Measurements from ENCODE around the gene JAKMIP2.

The JAKMIP2 gene

DNA sequence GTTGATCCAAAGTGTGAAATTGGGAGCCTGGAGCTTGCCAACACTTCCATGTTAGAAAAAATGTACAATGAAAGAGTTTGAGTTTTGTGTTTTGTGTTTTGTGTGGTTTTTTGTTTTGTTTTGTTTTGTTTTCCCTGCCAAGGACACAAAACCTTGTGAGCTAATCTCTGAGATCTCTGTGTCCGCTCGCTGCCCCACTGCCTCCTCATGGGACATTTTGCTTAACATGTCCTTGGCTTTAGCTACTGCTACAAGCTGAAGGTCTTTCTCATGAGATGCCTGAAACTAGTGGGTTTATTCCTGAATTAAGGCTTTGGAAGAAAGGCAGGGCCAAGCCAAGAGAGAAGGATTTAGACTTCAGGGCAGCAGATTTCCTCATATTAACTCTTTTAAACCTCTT lies 7.3 kb upstream of the JAKMIP2 start:
- DNase-seq (ENCODE audit: low read depth in 2 of 3, low spot score in 1 of 3): no peak

DNA sequence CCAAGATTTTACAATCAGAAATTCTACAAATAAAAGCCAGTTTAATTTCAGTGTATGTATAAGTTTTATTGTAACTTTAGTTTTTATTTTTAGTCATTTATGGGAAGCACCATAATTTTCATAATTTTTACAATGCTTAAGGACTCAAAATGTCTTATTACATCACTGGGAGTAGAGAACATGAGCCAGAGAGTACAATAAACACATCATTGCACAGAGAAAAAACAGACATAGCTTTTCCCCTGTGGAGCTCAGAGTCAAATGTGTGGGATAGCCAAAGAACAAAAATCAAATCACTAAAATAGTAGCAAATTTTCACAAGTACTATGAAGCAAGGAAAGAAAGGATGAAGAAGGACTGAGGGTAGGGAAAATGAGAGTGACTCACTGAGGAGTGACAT lies 5.5 kb upstream of the JAKMIP2 start:
- DNase-seq (ENCODE audit: low read depth in 2 of 3, low spot score in 1 of 3): no peak

DNA sequence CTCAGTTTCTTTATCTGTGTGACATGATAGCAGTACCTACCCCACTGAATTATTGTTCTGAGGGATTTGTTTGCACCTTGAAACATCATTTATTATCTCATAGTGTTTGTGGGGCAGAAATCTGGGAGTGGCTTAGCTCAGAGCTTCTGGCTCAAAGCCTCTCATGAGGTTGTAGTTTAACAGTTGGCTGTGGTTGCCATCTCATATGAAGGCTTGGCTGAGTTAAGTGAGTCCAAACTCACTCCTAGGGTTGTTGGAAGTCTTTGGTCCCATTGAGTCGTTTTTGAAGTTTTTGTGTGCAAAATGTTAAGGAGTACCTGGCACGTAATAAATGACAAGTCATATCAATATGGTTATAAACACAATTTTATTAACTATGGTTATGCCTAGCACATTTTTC lies 3.6 kb upstream of the JAKMIP2 start:
- DNase-seq (ENCODE audit: low read depth in 2 of 3, low spot score in 1 of 3): no peak

DNA sequence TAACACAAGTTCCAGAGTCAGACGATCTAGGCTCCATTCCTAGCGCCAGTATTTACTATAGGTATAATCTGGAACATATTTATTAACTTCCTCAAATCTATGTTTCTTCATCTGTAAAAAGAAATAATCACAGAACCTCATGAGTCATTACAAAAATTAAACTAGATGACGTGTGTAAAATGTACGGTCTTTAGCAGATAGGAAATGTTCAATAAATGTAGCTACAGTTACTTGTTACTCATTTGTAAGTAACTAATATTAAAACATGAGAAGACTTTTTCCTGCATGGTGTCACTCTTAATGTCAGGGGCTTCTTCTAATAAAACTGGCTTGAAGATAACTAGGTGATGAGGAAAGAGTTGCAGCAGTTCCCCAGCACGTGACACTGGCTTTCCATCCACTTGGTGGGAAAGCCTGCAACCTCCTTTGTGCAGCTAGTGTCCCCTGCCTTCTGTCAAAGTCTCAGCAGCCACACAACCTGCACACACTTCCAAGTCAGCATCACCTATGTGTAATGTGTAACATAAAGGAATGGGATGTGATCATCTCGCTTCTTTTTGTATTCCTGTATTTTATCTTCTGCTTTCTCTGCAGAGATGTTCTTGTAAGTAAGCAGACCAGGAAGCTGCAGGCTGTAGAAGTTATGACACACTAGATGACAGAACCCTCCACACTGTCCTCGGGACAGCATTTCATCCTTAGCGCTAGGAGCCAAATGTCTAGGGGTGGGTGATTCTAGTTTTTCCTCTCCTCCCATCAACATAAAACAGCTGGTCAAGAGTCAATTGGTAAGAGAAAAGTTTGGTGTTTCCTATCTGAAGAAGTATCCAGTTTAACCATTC lies 1.8 kb upstream of the JAKMIP2 start:
- no peak for DNase-seq (ENCODE audit: low read depth in 2 of 3, low spot score in 1 of 3)

DNA sequence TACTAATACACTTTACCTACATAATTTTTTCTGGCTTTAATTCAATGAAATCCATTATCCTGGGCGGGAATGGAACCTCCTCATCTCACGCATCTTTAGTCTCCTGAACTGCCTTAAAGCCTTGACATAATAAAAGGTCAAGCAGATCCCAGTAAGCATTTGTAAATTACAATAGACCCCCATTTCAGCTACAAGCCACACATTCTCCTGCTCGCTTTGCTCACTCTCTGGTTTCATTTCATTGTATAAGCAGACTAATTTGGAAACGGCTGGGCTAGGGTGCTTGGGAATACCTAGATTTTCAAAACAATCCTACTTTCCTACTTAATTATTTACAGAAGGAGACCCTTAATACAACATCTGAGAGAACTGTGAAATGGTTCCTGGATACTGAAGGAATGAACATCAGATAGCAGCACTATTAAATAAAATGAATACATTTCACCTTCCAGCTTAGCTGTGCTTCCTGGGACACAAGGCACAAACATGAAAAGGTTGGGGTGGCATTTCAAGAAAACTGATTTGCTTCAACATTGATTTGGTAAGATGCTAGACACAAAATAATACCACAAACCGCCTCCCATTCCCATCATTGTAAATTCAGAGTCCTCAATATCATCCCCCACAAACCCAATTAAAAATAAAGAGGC lies 1.5 kb downstream of the JAKMIP2 start:
- no peak for DNase-seq (ENCODE audit: low read depth in 2 of 3, low spot score in 1 of 3)

DNA sequence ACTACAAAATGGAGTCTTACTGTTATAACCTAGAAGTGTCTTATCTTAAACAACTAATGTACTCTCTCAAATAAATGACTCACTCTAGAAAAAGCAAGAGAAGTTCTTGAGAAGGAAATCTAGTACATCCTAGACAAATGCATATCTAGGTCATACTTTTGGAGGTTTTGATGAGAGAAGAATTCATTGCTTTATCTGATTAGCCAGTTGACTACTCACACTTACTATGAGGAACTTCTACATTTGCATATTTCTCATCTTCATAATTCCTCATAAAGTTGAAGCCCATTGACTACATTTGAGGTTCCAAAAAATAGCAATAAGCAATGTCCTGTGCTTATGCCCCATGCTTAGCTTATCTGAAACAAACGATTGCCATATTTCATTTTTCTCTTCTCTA lies 2.8 kb downstream of the JAKMIP2 start:
- DNase-seq (ENCODE audit: low read depth in 2 of 3, low spot score in 1 of 3): no peak

DNA sequence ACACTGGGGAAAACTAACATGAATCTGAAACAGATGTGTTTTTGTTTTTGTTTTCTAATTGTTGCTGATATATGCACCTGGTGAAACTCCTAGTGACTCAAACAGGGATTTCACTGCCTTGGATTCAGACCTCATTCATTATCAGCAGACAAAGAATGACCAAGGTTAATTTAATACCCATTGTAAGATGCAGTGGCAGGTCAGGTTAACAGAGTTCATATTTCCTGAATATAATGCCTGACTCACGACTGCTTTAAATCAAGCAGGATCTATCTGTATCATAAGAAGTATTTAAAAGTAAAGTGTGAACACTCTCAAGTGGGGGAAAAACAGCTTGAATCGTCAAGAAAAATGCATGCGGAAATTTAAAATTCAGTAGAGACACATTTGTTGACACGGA lies 5.5 kb downstream of the JAKMIP2 start:
- no peak for DNase-seq (ENCODE audit: low read depth in 2 of 3, low spot score in 1 of 3)

DNA sequence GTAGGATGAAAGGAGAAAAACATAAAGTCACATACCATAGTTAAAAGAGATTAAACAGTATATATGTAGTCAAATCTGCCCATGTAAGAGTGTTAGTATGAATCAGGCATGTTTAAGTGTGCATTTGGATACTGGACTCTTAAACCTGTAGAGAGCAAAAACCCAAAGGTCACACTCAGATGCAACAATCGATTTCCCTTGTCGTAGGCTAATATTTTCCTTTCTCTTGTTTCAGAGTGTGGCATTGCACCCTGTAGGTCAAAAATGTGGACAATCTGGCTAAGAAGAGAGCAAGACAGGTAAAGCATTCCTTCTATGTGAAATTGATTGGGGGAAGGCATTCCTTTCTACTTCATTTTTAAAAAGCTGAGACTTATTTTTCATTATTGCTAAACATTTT lies 8.9 kb downstream of the JAKMIP2 start:
- no peak for DNase-seq (ENCODE audit: low read depth in 2 of 3, low spot score in 1 of 3)

DNA sequence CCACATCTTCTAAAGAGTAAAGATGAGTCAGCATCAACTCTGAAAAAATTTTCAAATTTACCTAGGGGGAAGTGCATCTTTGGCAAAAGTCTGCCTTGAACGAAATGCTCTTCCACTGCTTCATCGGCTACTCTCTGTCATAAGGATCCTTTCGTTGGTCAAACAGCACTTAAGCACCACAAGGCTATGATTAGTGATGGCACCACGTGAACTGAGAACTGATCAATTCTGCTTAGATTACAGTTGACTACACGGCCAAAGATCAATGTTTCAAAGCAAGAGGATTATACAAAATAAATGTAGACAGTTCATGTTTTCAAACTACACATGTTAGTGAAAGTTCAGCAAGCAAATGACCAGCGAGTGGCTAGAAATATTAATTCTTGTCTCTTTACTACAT lies 9.4 kb downstream of the JAKMIP2 start:
- DNase-seq (ENCODE audit: low read depth in 2 of 3, low spot score in 1 of 3): no peak

DNA sequence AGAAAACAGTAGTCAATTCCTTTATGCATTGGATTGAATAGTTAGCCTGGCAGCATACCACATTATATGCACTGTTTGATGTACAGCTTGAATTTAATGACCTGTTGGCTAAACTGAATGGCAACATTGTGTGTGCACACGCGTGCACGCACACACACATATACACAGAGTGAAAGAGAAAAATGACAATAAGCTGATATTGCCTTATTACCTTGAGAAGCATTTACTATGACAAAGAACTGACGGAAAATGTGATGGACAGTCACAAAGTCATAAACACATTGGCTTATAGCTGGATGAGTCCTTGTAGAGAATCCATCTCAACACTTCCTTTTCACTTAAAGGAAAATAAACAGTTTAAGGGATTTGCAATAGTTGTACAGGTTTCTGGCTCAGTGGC lies 15.5 kb downstream of the JAKMIP2 start:
- DNase-seq (ENCODE audit: low read depth in 2 of 3, low spot score in 1 of 3): no peak

DNA sequence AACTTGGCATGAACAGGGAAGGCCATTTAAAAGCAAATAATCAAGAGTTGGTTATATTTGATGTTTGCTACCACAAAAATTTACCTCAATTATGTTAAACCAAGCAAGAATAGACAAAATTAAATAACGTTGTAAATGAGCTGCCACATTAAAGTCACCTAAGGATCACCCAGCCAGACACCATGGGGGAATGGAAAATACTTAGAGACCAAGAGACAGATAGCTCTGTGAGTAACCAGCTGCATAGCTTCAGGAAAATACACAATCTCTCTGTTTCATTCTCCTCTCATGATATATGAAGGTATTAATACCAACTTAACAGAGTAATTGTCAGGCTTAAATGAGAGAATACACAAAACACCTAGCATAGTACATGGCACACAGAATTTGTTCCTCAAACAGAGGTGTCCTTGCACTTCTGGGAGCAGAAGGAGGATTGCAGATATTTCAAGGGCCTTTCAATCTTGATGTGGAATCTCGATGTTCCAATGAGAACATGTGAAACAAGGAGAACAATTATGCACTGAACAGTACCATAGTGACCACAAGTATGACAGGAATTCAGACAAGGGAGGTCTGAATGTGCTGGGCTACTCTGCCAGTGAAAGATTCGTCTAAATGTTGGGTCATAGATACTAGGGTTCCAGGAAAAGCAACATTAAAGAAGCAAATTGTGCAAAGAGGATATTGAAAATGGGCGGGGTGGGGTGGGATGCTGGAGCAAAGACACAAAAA lies 18.6 kb downstream of the JAKMIP2 start:
- DNase-seq (ENCODE audit: low read depth in 2 of 3, low spot score in 1 of 3): no peak

DNA sequence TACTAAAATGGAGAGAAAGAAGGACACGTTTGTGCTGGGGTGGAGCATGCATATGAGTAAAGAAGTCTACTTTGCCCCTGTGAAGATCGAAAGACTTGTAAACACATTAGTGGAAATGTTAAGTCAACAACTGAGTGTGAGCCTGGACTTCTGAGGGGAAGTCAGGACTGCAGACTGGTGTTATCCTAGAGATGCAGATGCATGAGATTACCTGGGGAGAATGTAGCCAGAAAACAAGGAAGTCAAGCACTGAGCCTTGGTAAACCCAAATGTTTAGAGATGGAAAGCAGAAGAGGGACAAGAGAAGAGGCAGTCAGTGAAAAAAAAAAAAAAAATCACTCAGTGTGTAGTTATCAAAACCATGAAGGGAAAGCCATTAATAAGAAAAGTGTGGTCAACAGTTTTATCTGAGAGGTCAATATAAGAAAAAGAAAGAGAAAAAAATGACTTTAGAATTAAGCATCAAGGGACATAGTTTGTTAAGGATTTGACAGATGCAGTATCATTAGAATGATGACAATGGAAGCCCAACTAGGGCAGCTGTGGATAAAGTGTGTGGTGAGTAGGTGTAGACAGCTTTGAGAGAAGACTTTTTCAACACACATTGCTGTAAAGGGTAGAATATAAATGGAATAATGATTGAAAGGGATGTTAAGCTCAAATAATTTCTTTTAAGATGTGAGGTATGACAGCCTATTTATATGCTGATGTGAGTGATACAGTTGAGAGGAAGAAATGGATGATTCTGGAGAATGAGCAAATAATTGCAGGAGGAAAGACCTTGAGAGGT lies 22.2 kb downstream of the JAKMIP2 start:
- no peak for DNase-seq (ENCODE audit: low read depth in 2 of 3, low spot score in 1 of 3)

DNA sequence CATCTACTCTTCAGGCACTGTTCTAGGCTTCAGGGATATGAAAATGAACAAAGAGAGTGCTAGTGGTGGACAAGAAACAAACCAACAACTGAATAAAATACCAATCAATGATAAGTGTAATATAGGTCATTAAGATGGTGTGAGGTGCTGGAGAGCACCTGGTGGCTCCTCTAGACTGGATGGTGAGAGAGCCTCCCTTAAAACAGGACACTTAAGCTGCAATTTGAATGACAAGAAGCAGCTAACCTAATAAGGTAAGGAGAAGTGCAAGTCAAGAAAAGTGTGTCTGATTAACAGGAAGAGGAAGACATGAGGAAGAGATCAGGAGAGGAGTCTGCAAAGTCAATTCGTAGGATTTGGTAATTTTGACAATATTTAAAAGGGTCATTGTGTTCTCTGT lies 23.1 kb downstream of the JAKMIP2 start:
- DNase-seq (ENCODE audit: low read depth in 2 of 3, low spot score in 1 of 3): no peak

DNA sequence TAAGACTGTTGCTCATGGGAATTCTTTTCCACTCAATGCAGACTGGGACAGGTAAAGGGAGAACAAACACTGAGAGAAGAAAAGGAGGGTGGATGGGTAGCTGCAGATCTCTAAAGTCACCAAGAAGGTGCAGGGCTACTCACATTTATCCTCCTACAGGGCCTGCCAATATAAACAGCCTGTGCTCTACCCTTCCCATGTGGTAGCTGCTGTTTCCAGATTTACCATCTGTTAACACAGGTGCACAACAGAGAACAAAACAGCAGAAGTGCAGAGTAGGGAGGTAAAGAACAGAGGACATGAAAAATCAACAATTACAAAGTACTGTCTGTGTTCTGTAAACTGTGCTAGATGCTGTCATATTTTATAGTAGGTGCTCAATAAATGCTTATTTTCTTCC lies 26.0 kb downstream of the JAKMIP2 start:
- no peak for DNase-seq (ENCODE audit: low read depth in 2 of 3, low spot score in 1 of 3)

DNA sequence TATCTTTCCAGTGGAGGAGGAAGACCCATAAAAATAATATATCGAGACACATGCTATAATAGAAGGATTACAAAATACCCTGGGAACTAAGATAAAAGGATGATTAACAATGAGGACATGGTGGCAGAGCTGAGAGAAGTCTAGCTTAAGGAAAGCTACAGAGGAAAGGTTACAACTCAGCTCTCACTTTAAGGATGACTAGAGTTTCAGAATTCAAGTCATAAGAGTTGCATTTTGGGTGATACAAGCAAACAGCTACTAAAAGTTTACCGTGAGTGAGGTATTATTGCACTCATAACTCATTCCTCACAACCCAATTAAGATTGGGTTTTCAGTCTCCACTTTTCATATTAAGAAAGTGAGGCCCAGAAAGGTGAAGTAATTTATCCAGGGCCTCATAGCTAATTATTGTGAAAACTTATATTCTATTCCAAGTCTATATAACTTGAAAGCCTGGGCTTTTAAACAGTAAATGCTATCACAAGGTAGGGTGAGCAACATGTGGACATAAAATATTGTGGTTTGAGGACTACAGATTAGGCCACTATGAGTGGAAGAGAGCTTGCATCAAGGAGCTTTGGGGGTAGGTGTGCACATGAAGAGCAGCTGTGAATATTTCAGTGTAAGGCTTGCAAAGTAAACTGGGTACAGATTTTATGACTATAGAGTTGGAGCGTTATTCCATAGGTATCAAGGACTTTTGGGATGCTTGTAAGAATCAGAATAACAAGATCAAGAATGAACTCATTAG lies 28.0 kb downstream of the JAKMIP2 start:
- no peak for DNase-seq (ENCODE audit: low read depth in 2 of 3, low spot score in 1 of 3)

DNA sequence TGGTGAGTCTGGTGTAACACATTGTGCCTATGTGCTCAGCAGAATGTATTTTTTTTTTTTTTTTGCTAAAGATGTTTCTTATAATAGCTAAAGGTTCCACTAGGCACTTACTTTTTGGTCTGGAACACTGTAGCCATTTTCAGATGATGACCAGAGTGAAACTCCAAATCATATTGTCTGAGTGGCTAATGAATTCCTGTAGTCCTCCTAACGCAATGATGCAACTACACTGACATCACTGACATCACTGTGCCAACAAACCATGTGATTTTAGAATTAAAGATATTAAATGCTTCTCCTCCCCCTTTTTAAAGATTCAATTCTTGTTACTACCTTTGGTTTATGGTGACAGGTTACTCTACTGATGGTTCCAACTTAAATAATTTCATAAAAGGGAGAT lies 28.8 kb downstream of the JAKMIP2 start:
- no peak for DNase-seq (ENCODE audit: low read depth in 2 of 3, low spot score in 1 of 3)

DNA sequence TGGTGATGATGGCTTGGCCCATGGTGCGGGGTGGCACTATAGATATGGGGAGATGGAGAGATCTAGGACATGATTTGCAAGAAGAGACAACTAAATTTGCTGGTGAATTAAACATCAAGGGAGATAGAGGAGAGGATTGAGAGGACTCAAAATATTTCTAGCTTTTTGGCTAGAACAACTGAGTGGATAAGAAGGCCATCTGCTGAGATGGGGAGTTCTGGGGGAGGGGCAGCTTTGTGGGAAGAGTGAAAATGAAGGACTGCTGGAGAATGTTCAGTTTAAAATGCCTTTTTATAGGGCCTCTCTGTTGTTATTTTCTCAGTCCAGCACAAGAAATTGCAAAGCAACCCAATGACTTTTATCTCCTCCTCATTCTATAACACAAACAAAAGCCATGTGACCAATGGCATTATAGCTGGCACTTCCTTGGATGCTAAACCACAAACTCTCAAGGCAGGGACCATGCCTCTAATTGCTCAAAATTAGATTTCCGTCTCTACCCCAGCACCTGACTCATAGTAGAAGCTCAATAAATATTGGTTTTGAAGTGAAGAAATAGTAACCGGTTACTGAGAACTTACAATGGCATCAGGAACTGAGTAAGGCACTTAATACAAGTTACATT lies 29.8 kb downstream of the JAKMIP2 start:
- DNase-seq (ENCODE audit: low read depth in 2 of 3, low spot score in 1 of 3): no peak

DNA sequence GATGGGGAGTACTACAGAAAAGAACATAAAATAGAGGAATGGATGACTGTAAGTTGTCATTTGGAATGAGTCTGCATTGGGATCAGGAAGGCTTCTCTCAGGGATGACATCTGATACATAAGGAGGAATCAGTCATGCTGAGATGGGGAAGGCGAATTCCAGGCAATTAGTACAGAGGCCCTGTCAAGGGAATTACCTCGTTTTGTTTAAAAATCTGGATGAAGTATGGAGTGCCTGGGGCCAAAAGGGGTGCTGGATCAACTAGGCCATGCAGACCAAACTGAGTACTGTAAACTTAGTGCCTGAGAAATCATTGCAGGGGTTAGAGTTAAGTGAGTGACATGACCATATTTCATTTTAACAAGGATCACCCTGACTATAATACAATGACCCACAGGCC lies 30.5 kb downstream of the JAKMIP2 start:
- DNase-seq (ENCODE audit: low read depth in 2 of 3, low spot score in 1 of 3): no peak

DNA sequence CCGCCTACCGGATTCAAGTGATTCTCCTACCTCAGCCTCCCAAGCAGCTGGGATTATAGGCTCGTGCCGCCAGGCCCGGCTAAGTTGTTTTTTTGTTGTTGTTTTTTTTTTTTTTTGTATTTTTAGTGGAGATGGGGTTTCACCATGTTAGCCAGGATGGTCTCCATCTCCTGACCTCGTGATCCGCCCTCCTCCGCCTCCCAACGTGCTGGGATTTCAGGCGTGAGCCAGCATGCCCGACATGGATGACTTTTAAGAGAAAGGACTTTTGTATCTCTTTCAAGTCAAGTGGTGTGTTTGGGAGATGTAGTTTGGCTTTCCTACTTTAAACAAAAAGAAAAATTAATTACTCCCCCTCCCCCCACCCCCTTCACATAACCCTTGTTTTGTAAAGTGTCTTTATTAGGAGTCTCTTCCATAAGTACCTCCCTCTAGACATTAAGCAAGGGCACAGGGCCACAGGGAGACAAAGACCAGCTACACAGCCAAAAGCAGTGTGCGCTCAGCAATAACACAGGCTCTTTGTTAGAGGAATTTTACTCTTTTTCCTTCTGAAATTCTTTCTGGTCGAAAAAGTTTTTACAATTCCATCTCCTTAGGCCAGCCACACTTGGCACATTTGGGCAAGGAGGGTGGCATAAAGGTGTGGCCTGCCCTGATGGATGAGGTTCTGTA lies 31.2 kb downstream of the JAKMIP2 start:
- DNase-seq (ENCODE audit: low read depth in 2 of 3, low spot score in 1 of 3): no peak

DNA sequence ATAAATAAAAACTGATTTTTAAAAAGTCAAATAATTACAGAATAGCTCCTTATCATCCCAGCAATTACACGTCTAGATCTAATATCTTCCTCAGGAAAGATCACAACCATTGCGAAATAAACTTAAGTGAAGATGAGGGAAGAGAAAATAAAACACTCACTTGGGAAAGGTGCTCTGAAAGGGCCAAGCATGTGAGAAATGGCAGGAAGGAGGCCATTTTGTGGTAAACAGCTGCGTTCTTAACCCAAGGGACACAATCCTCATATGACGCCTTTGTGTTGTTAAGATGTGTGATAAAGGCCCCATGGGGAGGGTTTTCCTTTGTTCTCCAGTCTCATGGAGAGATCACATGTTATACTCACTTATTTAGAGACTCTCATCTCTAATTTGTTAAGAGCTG lies 32.5 kb downstream of the JAKMIP2 start:
- DNase-seq (ENCODE audit: low read depth in 2 of 3, low spot score in 1 of 3): no peak

Measured in stimulated activated CD4-positive, alpha-beta T cell treated with anti-CD3 and anti-CD28 coated beads, Interleukin-12 subunit alpha, Interleukin-12 subunit beta, amount 100 ng/mL, for 48 hours (primary cell).